Adrenal gland (tissue), 5 donors: ENCODE measurements around the gene CFAP73.

Experiments used
- POLR2A ChIP-seq, 2 donors: fragments of 450-650 bp; IDR thresholded peaks; one replicate each; pipeline ENCODE4 v1.6.1; 2017; ENCODE audit warnings: antibody characterized with exemption in 2 of 2, mild to moderate bottlenecking in 2 of 2, moderate library complexity in 1 of 2
- TF ChIP-seq, protein P1 (sequence below), 6 experiments: fragments of 450-650 bp in 4 of 6; fragments of 200-600 bp in 2 of 6; sonication (generic) in 1 of 6; IDR thresholded peaks; 1 replicate in 5 of 6; 2 replicates in 1 of 6; pipeline versions ENCODE4 v1.5.1 to v1.8.0; 2016 to 2021; ENCODE audit warnings: antibody characterized with exemption in 6 of 6, mild to moderate bottlenecking in 2 of 6, moderate library complexity in 1 of 6
- donor health status: DM: no; HTN: no; CAD: no.

DNA sequence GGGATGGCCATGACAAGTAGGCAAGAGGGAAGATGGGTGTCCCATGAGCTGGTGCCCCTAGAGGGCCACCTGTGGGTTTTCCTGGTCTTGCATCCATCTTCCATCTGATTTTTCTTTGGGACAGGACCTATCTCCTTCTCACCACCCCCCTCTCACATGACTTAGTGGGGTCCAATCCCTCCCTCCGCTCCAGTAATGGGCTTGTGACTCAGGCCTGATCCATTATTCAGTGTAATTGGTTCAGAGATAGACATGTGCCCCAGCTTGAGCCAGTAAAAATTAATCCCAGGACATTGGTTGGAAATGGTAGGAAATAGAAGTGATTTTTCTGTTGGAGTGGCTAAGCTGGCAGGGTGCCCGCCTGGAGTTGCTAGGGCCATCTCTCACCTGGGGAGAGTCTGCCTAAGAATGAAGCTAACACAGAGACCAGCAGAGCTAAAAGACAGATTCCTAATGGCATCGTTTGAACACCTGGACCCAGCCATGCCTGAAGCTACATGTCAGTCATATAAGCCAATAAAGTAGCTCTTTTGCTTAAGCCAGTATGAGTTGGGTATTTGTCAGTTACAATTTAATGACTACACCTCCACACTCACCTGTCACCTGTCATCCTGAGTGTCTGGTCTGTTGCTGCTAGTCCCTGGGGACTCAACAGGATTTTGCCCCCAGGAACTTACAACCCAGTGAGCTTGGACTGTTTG lies 28.7 kb upstream of the CFAP73 start:
- TF ChIP-seq, protein P1, sequence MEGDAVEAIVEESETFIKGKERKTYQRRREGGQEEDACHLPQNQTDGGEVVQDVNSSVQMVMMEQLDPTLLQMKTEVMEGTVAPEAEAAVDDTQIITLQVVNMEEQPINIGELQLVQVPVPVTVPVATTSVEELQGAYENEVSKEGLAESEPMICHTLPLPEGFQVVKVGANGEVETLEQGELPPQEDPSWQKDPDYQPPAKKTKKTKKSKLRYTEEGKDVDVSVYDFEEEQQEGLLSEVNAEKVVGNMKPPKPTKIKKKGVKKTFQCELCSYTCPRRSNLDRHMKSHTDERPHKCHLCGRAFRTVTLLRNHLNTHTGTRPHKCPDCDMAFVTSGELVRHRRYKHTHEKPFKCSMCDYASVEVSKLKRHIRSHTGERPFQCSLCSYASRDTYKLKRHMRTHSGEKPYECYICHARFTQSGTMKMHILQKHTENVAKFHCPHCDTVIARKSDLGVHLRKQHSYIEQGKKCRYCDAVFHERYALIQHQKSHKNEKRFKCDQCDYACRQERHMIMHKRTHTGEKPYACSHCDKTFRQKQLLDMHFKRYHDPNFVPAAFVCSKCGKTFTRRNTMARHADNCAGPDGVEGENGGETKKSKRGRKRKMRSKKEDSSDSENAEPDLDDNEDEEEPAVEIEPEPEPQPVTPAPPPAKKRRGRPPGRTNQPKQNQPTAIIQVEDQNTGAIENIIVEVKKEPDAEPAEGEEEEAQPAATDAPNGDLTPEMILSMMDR (IDR thresholded peaks at IDR 0.05) = no peak
- no peak for TF ChIP-seq POLR2A (IDR thresholded peaks at IDR 0.05)
